Activated T-cell treated with anti-CD3 and anti-CD28 coated beads, Interleukin-2, amount 50 U/mL, for 1 hour (primary cell): ENCODE data around the gene TAB2.
A peak's percentile ranks its signal among the peaks of the same experiment; 100 is the strongest.
"Not testable (repeated sequence)": the region's sequence is repeated elsewhere in the genome, so short reads cannot be mapped to it uniquely, and the experiment has no call there.

Source experiments
- DNase-seq: peaks from one replicate; pipeline ENCODE4 v3.0.0-alpha.2; 2020

Gene TAB2

GRCh38 chr6:149448821-149449453 lies 131.4 kb downstream of the TAB2 start:
- no peak for DNase-seq

GRCh38 chr6:149449831-149450678 lies 132.5 kb downstream of the TAB2 start:
- DNase-seq, result no peak

GRCh38 chr6:149450679-149451375 lies 133.3 kb downstream of the TAB2 start:
- DNase-seq, result no peak

GRCh38 chr6:149451376-149452036 lies 134.0 kb downstream of the TAB2 start:
- no peak for DNase-seq

- no peak for DNase-seq
These were observed 134.8 kb downstream of the TAB2 start for GRCh38 chr6:149452037-149452939.

GRCh38 chr6:149453597-149454345 lies 136.3 kb downstream of the TAB2 start:
- peak; percentile 14 for DNase-seq

- DNase-seq, result peak; percentile 18
These were observed 136.9 kb downstream of the TAB2 start for GRCh38 chr6:149454346-149454848.

GRCh38 chr6:149455031-149455732 lies 137.7 kb downstream of the TAB2 start:
- DNase-seq, result peak; percentile 16

- peak; percentile 20 for DNase-seq
These were observed 139.0 kb downstream of the TAB2 start for GRCh38 chr6:149456311-149457021.

GRCh38 chr6:149457316-149457884 lies 139.9 kb downstream of the TAB2 start:
- no peak for DNase-seq

GRCh38 chr6:149458196-149458595 lies 140.7 kb downstream of the TAB2 start:
- peak; percentile 11 for DNase-seq

GRCh38 chr6:149458806-149459205 lies 141.3 kb downstream of the TAB2 start:
- no peak for DNase-seq

GRCh38 chr6:149459761-149460160 lies 142.2 kb downstream of the TAB2 start:
- DNase-seq, result peak; percentile 8

- not testable (repeated sequence) for DNase-seq
These were observed 142.7 kb downstream of the TAB2 start for GRCh38 chr6:149460249-149460648.
